Measurements from ENCODE around the gene CCDC142.
"Not testable (repeated sequence)": the region's sequence is repeated elsewhere in the genome, so short reads cannot be mapped to it uniquely, and the experiment has no call there.

The CCDC142 gene

GRCh38 chr2:74462054-74462785 lies 20.6 kb downstream of the CCDC142 start:
- no peaks in the 10 kb centered on the region for H3K27me3 ChIP-seq (ENCODE audit: insufficient read depth, poor library complexity, severe bottlenecking)
- no peak overlapping the region for H3K27ac ChIP-seq (ENCODE audit: poor library complexity, severe bottlenecking)
- no peak for ATAC-seq (ENCODE audit: low read depth)
- DNase-seq (ENCODE audit: low spot score) = no peak
- peaks cover 21% of the 10 kb centered on the region for H3K36me3 ChIP-seq (ENCODE audit: low read depth)
- no peaks in the 10 kb centered on the region for H3K9me3 ChIP-seq (ENCODE audit: severe bottlenecking)
- H3K4me1 ChIP-seq (ENCODE audit: insufficient read depth, poor library complexity, severe bottlenecking) = no peaks in the 10 kb centered on the region
- H3K4me3 ChIP-seq (ENCODE audit: severe bottlenecking) = no peak overlapping the region
- TF ChIP-seq CTCF (IDR thresholded peaks at IDR 0.05; ENCODE audit: poor library complexity, severe bottlenecking) = no peak

GRCh38 chr2:74461187-74462053 lies 21.4 kb downstream of the CCDC142 start:
- TF ChIP-seq CTCF (IDR thresholded peaks at IDR 0.05; ENCODE audit: poor library complexity, severe bottlenecking) = no peak
- no peak overlapping the region for H3K4me3 ChIP-seq (ENCODE audit: severe bottlenecking)
- no peak for ATAC-seq (ENCODE audit: low read depth)

GRCh38 chr2:74460187-74460586 lies 22.6 kb downstream of the CCDC142 start:
- not testable (repeated sequence) for H3K27me3 ChIP-seq (ENCODE audit: insufficient read depth, poor library complexity, severe bottlenecking); H3K4me3 ChIP-seq (ENCODE audit: severe bottlenecking); DNase-seq (ENCODE audit: low spot score); H3K27ac ChIP-seq (ENCODE audit: poor library complexity, severe bottlenecking); ATAC-seq (ENCODE audit: low read depth); H3K9me3 ChIP-seq (ENCODE audit: severe bottlenecking)
- peaks cover 24% of the 10 kb centered on the region for H3K36me3 ChIP-seq (ENCODE audit: low read depth)
- H3K4me1 ChIP-seq (ENCODE audit: insufficient read depth, poor library complexity, severe bottlenecking) = peaks cover 12% of the 10 kb centered on the region

More at GRCh38 chr2:74461187-74462053, 21.4 kb downstream of the CCDC142 start:
- H3K4me1 ChIP-seq (ENCODE audit: insufficient read depth, poor library complexity, severe bottlenecking) = peaks cover 5% of the 10 kb centered on the region
- no peaks in the 10 kb centered on the region for H3K9me3 ChIP-seq (ENCODE audit: severe bottlenecking)
- peaks cover 21% of the 10 kb centered on the region for H3K36me3 ChIP-seq (ENCODE audit: low read depth)
- H3K27ac ChIP-seq (ENCODE audit: poor library complexity, severe bottlenecking) = no peak overlapping the region
- no peak for DNase-seq (ENCODE audit: low spot score)
- no peaks in the 10 kb centered on the region for H3K27me3 ChIP-seq (ENCODE audit: insufficient read depth, poor library complexity, severe bottlenecking)

DNA sequence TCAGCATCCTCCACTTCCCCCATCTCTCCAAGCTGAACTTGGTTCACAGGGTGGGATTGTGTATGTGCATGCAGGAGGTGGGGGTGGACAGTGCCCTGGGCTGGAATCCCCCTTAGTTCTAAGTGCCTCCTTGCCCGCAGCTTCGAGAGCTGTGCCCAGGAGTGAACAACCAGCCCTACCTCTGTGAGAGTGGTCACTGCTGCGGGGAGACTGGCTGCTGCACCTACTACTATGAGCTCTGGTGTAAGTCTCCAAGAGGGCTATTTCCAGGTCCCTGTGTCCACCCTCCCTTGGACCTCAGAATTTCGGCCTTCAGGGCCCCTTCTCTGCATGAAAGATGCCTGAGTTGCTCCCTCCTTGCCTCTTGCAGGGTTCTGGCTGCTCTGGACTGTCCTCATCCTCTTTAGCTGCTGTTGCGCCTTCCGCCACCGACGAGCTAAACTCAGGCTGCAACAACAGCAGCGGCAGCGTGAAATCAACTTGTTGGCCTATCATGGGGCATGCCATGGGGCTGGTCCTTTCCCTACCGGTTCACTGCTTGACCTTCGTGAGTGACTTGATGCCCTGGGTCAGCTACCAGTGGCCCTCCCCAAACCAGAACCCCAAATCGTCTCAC lies 23.2 kb downstream of the CCDC142 start:
- not testable (repeated sequence) for H3K9me3 ChIP-seq (ENCODE audit: severe bottlenecking); H3K4me3 ChIP-seq (ENCODE audit: severe bottlenecking); ATAC-seq (ENCODE audit: low read depth); H3K27ac ChIP-seq (ENCODE audit: poor library complexity, severe bottlenecking); H3K27me3 ChIP-seq (ENCODE audit: insufficient read depth, poor library complexity, severe bottlenecking); DNase-seq (ENCODE audit: low spot score)
- peaks cover 12% of the 10 kb centered on the region for H3K4me1 ChIP-seq (ENCODE audit: insufficient read depth, poor library complexity, severe bottlenecking)
- H3K36me3 ChIP-seq (ENCODE audit: low read depth) = peaks cover 24% of the 10 kb centered on the region

GRCh38 chr2:74458938-74459363 lies 23.8 kb downstream of the CCDC142 start:
- ATAC-seq (ENCODE audit: low read depth) = no peak
- TF ChIP-seq CTCF (IDR thresholded peaks at IDR 0.05; ENCODE audit: poor library complexity, severe bottlenecking) = no peak
- H3K36me3 ChIP-seq (ENCODE audit: low read depth) = peaks cover 24% of the 10 kb centered on the region
- H3K27ac ChIP-seq (ENCODE audit: poor library complexity, severe bottlenecking) = peak overlapping the region; percentile 85
- no peaks in the 10 kb centered on the region for H3K9me3 ChIP-seq (ENCODE audit: severe bottlenecking)
- H3K4me1 ChIP-seq (ENCODE audit: insufficient read depth, poor library complexity, severe bottlenecking) = peaks cover 12% of the 10 kb centered on the region
- no peak for DNase-seq (ENCODE audit: low spot score)
- H3K27me3 ChIP-seq (ENCODE audit: insufficient read depth, poor library complexity, severe bottlenecking) = no peaks in the 10 kb centered on the region
- peak overlapping the region; percentile 60 for H3K4me3 ChIP-seq (ENCODE audit: severe bottlenecking)
